Panc1 (cell line): ENCODE data around the gene PRKACA. TPM values are rescaled to one million over a fixed set of nuclear protein-coding genes. Genes with fewer than 3 reads are reported as not detected.

Experiments
- ATAC-seq: fragments of 200-7000 bp; cut with Tn5 transposase; 2 replicates; pipeline ENCODE4 v1.9.1; 2020; ENCODE audit warnings: mild to moderate bottlenecking, moderate library complexity
- BruUV-seq: library from RNA; stranded (reverse); fragments of 400-500 nt; replicated peaks from 2 replicates; lab custom pipeline; 2021; lab: Mats Ljungman, UMichigan
- CTCF ChIA-PET: fragments of 300-600 bp; sonication (Branson Sonifier 250); formaldehyde crosslinking; loops from one replicate; lab custom pipeline; 2022; ENCODE audit warnings: antibody characterized with exemption; lab: Charles Lee
- POLR2A ChIA-PET: fragments of 300-600 bp; sonication (Branson Sonifier 250); formaldehyde crosslinking; loops from one replicate; lab custom pipeline; 2022; ENCODE audit warnings: antibody characterized with exemption; lab: Charles Lee
- DNase-seq: peaks from one replicate; pipeline ENCODE4 v3.0.0-alpha.2; 2010; ENCODE audit warnings: low read depth, low spot score
- H3K27ac ChIP-seq: 2 replicates; pipeline ENCODE4 v1.5.1; 2011; ENCODE audit warnings: mild to moderate bottlenecking, low read length, inconsistent platforms
- H3K27me3 ChIP-seq: fragments of 200-500 bp; sonication (Bioruptor generic); 2 replicates; pipeline ENCODE4 v1.6.0; 2014; ENCODE audit warnings: low read length, inconsistent platforms; ENCODE audit not compliant: control insufficient read depth, insufficient read depth
- H3K36me3 ChIP-seq: fragments of 200-500 bp; sonication (Bioruptor generic); 2 replicates; pipeline ENCODE4 v1.5.1; 2014; ENCODE audit warnings: inconsistent platforms, mild to moderate bottlenecking, low read length, moderate library complexity; ENCODE audit not compliant: control insufficient read depth, insufficient read depth
- H3K4me1 ChIP-seq: 2 replicates; pipeline ENCODE4 v1.5.1; 2011; ENCODE audit warnings: inconsistent platforms, mild to moderate bottlenecking, low read length, moderate library complexity; ENCODE audit not compliant: control insufficient read depth, insufficient read depth
- H3K4me3 ChIP-seq, 2 experiments: 2 replicates each; pipeline ENCODE4 v1.5.1; 2011 to 2012; ENCODE audit warnings: low read depth in 2 of 2, low read length in 2 of 2, mild to moderate bottlenecking in 2 of 2, inconsistent platforms in 1 of 2, moderate library complexity in 1 of 2
- H3K9me3 ChIP-seq: fragments of 200-500 bp; sonication (Bioruptor generic); 2 replicates; pipeline ENCODE4 v1.5.1; 2014; ENCODE audit warnings: low read depth, mild to moderate bottlenecking, inconsistent platforms, low read length, moderate library complexity; ENCODE audit not compliant: control insufficient read depth, insufficient read depth
- CTCF ChIP-seq: fragments of 450-650 bp; IDR thresholded peaks from 2 replicates; pipeline ENCODE4 v1.5.1; 2017; ENCODE audit warnings: mild to moderate bottlenecking
- POLR2AphosphoS5 ChIP-seq: IDR thresholded peaks from 2 replicates; pipeline ENCODE4 v1.6.1; 2012; ENCODE audit warnings: mild to moderate bottlenecking, low read depth, low read length, moderate library complexity
- REST ChIP-seq, 2 experiments: IDR thresholded peaks; 2 replicates each; pipeline ENCODE4 v1.6.1; 2011 to 2012; ENCODE audit warnings: low read depth in 2 of 2, control low read depth in 1 of 2, low read length in 1 of 2, mild to moderate bottlenecking in 1 of 2, moderate library complexity in 1 of 2; ENCODE audit not compliant: insufficient read depth in 1 of 2
- SIN3A ChIP-seq: IDR thresholded peaks from 2 replicates; pipeline ENCODE4 v1.6.1; 2012; ENCODE audit warnings: low read depth, mild to moderate bottlenecking, low read length, moderate library complexity, borderline replicate concordance; ENCODE audit not compliant: insufficient read depth
- TCF7L2 ChIP-seq: IDR thresholded peaks from 2 replicates; pipeline ENCODE4 v1.6.1; 2011; ENCODE audit warnings: mild to moderate bottlenecking, low read depth, low read length, inconsistent platforms
- in situ Hi-C: cut with HindIII; loops from 2 replicates; pipeline ENCODE4 v1.10.0; 2016; ENCODE audit warnings: low sequenced_read_pairs, low pct_unique_long_range_greater_than_20kb
- intact Hi-C: fragments of 100-400 bp; cut with micrococcal nuclease; formaldehyde crosslinking; loops from one replicate; pipeline ENCODE4 v1.10.0; 2022; ENCODE audit not compliant: unreplicated experiment
- total RNA-seq: library from RNA; stranded (reverse); gene quantifications from one replicate; pipeline ENCODE4 v1.2.1, GENCODE V29; 2021; ENCODE audit not compliant: unreplicated experiment

Gene PRKACA
- total RNA-seq, 1 experiment from 2014 or later = 70.8 TPM

- intact Hi-C loops (no loop called here), in situ Hi-C loops (no loop called here)
- Histone ChIP-seq H3K27me3 (no peaks in the 10 kb centered on the region), H3K27ac (no peak overlapping the region), H3K36me3 (no peaks in the 10 kb centered on the region), H3K4me3 (no peak overlapping the region), H3K9me3 (no peaks in the 10 kb centered on the region), H3K4me1 (peaks cover 21% of the 10 kb centered on the region)
- POLR2A ChIA-PET = interaction anchor here (0.6 kb wide), 1 partner anchor 115 kb away, joined by 8 read pairs; no protein-coding TSS in a partner anchor
- ATAC-seq (no peak), DNase-seq (no peak)
- CTCF ChIA-PET = interaction anchor here (0.7 kb wide), 1 partner anchor 107 kb away, joined by 5 read pairs; no protein-coding TSS in a partner anchor
- no TSS peak for BruUV-seq
- no peak for TF ChIP-seq REST (IDR thresholded peaks at IDR 0.05; ENCODE audit: insufficient read depth in 1 of 2, low read depth in 2 of 2, low read length in 1 of 2)
- TF ChIP-seq SIN3A = no peak
- TF ChIP-seq POLR2AphosphoS5 = no peak
- no peak for TF ChIP-seq CTCF
- TF ChIP-seq TCF7L2 = no peak
Measured at GRCh38 chr19:14110650-14111049, 6.9 kb downstream of the PRKACA start.

- POLR2A ChIA-PET = no interaction called here
- in situ Hi-C loops (no loop called here), intact Hi-C loops (no loop called here)
- TF ChIP-seq SIN3A (no peak), POLR2AphosphoS5 (no peak), TCF7L2 (no peak), REST (IDR thresholded peaks at IDR 0.05; ENCODE audit: insufficient read depth in 1 of 2, low read depth in 2 of 2, low read length in 1 of 2) (no peak), CTCF (no peak)
- DNase-seq = no peak
- H3K36me3 ChIP-seq = no peaks in the 10 kb centered on the region
- H3K27ac ChIP-seq = no peak overlapping the region
- peak; percentile 47; the same call in 1 of the 2 replicates for ATAC-seq
- peaks cover 7% of the 10 kb centered on the region for H3K4me1 ChIP-seq
- CTCF ChIA-PET = no interaction called here
- no TSS peak for BruUV-seq
- no peaks in the 10 kb centered on the region for H3K27me3 ChIP-seq
- no peaks in the 10 kb centered on the region for H3K9me3 ChIP-seq
- no peak overlapping the region for H3K4me3 ChIP-seq
Measured at GRCh38 chr19:14107581-14108461, 9.7 kb downstream of the PRKACA start.
